ENCODE results near the gene PITPNM1.

PITPNM1 gene

DNA sequence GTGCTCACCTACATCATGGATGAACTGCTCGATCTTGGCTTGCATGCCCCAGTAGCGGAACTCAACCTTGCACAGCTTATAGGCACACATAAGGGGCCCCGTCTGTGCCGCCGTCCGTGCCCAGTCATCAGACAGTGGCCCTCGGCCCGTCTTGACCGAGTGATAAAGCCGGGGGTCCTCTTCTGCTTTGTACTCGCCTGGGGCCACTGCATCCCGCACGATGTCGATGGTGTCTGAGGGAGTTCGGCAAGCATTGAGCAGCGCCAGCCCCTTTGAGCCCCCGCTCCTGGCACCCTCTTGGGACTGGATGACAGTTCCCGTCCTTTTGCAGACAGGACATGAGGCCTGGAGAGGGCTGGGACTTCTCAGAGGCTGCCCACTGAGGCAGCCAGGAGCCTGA is 3.3 kb downstream of the PITPNM1 start:
- DNase-seq: no peak

DNA sequence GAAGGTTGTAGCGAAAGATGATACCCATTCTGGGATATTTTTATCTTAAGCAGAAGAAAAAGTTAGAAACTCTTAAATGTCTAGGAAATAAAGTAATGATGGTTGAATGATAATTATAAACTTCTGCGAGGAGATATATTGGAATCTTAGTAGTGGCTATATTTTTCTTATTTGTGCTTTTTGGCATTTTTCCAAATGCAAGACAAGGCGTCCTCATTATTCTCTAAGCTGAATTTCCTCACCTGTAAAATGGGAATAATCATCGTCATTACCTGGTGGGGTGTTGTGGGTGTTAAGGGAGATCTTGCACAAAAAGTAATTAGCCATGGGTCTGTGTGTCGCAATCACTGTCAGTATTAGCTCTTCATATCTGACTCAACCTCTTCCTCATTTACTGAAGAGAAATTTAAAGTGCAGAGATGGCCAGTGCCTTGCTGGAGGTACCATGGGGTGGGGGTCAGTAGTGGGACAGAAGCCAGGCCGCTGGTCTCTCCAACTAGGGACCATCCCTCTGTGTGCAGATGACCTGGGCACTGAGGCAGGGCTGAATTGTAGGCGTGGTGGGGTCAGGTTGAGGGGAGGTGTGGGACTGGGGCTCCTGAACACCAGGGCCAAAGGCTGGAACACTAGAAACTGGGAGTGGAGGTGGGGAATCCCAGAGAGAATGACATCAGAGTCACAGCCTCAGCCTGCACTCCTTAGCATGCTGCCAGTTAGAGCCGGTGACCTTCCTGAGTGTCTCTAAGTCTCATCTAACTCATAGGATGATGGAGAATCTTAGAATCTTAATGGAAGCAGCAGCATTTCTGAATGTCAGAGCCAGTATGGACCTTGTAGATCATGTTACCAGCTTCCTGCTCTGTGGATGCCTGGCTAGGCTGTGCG is 4.1 kb downstream of the PITPNM1 start:
- no peak for DNase-seq

DNA sequence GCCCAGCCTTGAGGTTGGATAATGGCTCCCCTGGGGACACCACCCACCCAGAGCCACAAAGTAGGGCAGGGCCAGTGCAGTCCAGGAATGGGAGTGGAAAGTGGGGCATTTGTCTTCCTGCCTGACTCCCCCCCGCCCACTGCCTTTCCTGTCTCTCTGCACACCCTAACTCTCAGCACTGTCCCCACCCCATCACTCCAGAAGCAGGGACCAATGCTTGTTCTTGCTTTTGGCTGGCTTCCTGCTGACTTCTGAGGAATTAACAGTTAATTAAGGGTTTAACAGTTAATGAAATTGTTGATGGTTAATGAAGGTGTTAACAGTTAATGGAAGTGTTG is 4.7 kb downstream of the PITPNM1 start:
- DNase-seq: no peak

DNA sequence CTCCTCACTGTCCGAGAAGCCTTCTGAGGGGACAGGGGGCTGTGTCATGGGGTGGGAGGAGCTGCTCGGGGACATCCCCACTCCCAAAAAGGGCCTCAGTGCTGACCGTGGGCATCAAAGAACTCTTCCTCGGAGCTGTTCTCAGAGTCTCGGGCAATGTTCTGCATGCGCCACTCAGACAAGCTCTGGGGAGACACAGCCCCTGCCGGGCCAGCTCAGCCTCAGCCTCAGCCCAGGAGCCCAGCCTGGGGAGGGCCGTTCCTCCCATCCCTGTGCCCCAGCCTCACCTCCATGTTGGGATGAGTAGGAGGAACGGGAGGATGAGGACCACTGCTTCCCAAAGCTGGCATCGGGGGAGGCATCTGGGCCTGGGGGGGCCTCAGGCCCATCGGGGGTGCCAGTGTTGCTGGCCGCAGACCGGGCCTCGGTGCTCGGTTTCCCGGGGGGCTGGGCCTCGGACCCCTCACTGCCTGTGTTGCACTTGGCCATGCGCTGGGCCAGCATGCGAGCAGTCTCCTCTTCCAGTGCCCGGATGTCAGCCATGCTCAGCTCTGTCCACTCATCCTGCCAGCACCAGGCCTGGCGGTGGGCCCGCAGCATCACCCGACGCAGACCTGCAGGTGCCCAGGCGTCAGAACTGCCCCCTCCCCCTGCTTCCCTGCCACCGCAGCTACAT is 5.2 kb downstream of the PITPNM1 start:
- DNase-seq: no peak

DNA sequence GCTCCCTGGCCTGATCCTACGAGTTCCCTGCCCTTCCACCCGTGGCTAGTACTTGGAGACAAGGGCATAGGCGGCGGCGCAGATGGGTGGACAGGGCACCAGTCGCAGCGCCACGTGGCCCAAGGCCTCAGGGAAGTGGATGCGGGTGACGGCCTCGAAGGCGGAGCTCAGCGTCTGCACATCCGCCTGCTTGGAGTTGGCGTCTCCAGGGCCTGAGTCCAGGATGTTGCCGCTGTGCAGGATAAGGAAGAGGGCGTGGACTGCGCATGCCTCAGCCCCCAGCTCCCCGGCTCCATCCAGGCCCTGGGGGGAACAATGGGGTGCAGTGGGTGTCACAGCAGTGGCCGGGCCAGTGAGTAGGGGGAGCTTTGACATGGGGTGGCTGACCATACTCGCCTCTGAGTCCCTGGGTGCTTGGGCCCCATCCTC is 6.6 kb downstream of the PITPNM1 start:
- DNase-seq: no peak

DNA sequence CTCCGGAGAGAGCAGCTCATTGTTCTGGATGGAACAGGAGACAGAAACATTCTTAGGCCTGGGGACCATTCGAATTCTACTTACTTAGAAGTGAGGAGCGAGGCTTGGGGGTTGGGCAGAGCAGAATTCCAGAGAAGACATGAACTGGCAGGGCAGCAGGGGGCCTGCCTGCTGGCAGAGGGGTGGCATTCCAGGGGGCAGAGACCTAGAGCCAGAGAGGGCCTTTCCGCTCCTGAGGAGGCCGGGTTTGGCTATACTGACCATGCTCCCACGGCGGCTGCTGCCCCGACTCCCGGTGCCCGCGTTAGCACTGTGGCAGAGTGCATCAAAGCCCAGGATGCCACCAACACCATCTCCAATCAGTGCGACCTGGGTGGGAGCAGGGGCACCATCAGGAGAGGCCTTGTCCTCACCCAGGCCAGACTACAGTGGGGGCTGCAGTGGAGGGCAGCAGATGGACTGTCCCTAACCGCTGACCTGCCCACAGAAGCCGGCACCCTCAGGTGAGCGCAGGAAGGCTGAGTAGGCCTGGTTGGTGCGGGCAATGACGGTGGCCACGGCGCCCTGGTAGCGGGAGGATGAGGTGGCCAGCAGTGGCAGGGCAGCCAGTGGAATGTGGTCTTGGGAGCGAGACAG is 7.4 kb downstream of the PITPNM1 start:
- DNase-seq: no peak

DNA sequence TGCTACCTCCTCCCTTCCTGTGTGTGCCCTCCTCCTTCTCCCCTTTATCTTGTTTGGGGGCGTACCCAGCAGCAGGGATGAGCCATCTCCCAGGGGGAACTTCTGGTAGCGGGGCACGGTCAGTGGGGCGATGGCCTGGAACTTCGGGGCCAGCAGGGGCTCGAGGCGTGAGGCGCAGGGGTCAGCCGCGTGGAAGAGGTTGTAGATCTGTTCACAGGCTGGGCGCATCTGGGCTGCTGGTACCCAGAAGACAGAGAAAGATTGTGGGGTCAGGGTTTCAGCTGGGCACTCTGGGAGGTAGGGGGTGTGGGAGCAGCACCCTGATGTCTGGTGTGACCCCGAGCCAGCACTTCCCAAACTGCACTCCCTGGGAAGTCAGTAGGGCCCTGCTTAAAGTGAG is 9.1 kb downstream of the PITPNM1 start:
- no peak for DNase-seq

DNA sequence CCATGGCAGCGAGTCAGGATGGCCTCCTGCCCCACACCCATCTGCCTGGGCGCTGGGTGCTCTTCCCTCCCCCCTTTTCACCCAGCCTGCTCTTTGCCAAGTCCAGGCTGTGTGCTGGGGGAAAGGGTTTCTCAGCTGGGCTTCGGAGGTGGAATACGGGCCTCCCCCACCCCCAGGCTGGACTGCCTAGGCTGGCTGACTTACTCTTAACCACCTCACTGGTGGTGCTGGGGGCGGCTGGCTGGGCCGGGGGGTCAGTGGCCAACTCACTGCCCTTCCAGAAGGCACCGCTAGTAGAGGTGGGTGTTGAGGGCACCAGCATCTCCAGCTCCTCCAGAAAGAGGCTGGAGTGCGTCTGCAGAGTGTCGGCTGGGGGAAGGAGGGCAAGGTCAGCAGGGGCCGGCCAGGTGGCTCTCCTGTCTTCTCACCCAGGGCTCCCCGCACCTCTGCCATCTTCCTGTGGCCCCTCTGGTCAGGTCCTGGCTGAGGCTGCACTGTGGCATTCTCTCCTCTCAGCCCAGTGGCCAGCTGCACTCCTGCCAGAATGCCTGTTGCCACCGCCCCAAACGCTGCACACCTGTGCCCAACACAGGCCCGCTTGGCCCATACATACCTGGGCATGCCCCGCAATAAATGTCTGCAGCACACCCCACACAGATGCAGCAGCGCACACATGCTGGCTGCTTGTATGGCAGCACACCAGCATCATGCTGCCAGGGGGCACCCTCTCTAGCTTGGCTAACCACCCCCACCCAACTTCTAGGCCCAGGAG is 9.7 kb downstream of the PITPNM1 start:
- no peak for DNase-seq

DNA sequence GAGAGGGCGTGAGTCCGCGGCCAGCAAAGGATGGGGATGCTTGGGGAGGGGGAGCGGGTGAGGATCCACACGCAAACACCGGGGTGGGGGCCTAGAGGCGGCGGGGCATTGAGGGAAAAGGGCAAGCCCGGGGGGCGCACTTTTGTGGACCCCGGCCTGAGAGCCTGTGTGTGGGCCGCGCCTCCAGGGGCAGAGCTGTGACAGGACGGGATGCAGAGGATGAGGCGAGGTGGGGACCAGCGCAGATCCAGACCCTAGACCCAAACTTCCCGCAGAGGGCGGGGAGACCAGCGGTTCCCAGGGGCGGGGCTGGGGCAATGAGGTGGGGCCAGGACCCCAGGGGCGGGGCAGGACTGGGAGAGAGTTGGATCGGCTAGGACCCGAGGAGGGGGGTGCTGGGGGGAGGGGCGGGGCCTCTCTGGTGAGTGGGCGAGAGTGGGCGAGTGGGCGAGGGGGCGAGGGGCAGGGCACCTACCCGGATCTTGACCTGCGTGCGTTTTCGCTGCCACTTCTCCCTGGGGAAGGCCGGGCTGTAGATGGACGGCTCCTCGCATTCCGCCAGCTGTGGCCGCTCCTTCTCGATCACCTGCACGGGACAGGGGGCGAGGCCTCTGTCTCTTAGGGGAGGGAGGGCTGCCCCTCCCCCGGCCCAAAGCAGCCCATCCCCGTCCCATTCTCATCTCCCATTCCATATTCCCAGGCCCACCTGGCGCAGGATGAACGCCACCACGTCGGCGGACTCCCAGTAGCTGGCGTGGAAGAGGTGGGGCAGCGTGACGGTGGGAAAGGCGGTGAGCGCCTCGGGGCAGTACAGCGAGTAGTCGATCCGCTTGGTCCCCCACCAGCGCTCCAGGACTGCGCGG is 10.6 kb downstream of the PITPNM1 start:
- no peak for DNase-seq

DNA sequence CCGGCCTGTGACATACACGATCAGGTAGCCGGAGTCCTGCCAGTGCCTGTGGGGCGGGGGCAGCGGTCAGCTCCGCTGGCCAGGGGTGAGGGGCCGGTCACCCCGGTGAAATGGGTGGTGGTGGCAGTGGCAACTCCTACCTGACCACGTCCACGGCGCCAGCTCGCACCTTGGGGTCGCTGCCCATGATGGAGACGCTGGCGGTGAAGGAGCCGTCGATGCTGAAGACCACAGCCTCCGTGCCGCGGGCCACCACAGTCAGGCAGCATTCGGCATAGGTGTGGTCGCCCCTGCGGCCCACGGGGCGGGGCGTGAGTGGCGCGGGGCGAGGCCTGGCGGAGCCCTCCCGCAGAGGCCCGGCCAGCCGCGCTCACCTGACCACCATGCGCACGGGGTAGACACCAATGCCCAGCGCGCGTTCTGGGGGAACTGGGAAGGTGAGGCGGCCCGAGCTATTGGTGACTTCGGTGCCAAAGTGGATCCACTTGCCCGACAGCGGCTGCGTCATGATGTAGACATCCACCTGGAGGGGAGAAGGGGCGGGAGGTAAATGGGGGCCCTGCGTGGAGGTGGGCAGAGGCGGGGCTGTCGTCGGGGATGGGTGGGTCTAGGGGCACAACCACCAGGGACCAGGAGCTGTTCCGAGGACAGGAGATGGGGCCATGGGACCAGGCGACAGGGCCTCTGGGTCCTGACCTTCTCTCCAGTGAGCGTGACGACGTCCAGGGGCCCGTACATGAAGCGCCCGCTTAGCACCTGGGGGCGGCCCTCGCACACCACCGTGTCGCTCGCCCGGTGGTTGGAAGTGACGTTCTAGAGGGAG is 11.4 kb downstream of the PITPNM1 start:
- no peak for DNase-seq

DNA sequence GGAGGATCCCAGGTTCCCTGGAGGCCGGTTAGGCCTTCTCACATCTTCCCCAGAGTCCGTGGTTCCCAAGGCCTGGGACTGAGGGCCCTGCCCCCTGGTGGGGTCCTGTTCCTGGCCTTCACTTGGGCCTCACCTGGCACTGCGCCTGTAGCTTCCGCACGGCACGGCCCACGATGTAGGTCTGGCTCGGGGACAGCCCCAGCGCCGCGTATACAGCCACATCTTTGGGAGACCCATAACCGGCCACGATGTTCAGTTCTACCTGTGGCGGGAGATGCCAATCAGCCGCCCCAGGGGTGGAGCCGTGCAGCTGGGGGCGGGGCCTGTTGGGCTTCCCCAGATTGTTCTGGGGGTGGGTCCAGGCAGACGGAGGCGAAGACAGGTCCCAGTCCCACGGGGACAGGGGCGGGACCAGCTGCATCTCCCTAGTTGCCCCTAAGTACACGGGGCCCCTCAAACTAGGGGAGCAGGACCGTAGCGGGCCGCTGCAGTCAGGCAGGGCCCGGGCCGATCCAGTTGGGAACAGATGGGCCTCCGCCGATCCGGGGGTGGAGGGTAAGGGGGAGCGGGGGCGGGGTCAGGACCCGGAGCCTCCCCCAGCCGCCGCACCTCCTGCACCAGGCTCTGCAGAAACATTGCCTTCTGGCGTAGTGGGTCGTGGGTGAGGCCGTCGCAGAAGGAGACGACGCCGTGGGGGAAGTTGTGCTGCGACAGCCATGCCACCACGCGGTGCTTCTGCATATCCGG is 12.2 kb downstream of the PITPNM1 start:
- DNase-seq: peak; percentile 43

DNA sequence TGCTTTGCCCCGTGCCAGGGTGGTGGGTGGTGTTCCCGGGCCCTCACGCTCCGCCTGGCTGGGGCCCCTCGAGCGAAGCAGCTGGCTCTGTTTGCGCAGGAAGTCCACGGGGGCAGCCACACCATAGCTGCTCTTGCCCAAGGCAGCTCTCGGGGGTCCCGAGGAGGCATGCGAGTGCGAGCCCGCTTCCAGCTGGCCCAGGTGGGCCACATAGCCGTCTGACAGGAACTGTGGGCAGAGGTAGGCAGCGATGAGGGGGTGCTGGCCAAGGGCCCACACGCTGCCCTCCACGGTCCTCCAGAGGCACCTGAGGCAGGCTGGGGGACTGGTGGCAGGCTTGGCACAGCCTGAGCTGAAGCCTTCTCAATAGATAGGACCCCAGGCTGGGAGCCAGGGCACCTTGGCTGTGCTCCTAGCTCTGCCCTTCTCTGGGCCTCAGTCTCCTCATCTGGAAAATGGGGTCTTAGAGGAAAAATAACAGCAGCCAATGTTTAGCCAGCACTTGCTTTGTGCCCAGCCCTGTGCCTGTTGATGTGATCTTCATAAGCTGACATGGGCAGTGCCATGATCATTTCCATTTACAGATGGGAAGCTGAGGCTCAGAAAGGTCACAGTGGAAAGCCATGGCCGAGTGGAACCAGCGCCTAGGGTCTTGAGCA is 13.0 kb downstream of the PITPNM1 start:
- no peak for DNase-seq

DNA sequence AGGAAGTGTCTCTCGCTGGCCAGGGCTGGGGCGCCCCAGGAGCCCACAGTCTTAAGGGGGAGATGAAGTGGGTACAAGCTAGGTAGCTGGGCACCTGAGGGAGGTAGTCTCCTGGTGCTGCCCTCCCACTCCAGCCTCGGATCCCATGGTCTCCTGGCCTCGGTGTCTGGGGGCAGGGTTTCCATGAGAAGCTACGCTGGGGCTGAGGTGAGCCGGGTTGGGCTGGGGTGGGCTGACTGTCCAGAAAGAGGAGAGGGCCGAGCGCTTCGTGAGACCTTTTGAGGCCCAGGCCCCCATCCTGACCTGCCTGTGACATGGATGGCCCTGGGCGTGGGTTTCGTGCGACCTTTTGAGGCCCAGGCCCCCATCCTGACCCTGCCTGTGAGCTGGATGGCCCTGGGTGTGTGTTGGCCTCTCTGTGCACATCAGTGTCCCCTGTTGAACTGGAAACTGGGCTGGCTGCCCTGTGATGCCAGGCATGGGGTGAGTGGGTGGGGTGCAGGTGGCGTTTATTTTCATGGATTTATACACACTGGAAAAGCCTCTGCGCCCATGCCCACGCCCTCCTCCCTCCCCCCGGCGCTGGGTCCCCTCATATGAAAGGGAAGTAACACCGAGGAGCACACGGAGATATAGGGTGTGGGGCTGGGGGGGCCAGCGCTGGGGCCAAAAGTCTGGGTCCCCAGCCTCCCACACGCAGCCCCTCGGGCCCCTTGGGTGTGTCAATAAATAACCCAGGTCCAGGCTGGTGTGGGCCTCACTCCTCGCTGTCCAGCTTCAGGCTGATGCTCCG is 13.7 kb downstream of the PITPNM1 start:
- no peak for DNase-seq

DNA sequence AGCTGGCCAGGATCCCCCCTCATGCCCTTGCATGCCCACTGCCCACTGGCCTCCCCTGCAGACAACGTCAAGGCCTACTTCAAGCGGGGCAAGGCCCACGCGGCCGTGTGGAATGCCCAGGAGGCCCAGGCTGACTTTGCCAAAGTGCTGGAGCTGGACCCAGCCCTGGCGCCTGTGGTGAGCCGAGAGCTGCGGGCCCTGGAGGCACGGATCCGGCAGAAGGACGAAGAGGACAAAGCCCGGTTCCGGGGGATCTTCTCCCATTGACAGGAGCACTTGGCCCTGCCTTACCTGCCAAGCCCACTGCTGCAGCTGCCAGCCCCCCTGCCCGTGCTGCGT is 14.5 kb downstream of the PITPNM1 start:
- DNase-seq: no peak

DNA sequence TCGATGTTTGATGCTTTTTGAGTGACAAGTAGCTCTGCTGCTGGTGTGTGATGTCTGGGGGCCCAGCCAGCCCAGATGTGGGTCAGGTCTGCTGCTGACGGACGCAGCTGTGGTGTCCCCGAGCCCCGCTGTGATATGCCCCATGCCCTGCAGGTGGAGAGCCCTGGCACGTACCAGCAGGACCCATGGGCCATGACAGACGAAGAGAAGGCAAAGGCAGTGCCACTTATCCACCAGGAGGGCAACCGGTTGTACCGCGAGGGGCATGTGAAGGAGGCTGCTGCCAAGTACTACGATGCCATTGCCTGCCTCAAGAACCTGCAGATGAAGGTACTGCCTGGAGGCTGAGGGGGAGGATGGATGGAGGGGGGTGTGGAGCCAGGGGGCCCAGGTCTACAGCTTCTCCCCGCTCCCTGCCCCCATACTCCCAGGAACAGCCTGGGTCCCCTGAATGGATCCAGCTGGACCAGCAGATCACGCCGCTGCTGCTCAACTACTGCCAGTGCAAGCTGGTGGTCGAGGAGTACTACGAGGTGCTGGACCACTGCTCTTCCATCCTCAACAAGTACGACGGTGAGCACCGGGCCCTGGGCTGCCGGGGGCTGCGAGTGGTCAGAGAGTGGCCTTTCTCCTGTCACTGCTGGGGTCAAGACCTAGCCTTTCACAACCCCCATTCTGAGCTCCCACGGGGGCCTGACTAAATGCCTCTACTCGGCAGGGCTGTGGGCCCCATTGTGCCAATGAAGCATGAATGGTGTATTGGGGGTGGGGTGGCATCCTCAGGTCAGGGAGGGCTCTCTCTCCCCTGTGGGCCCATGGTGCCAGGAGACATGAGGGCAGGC is 15.1 kb downstream of the PITPNM1 start:
- DNase-seq: no peak

DNA sequence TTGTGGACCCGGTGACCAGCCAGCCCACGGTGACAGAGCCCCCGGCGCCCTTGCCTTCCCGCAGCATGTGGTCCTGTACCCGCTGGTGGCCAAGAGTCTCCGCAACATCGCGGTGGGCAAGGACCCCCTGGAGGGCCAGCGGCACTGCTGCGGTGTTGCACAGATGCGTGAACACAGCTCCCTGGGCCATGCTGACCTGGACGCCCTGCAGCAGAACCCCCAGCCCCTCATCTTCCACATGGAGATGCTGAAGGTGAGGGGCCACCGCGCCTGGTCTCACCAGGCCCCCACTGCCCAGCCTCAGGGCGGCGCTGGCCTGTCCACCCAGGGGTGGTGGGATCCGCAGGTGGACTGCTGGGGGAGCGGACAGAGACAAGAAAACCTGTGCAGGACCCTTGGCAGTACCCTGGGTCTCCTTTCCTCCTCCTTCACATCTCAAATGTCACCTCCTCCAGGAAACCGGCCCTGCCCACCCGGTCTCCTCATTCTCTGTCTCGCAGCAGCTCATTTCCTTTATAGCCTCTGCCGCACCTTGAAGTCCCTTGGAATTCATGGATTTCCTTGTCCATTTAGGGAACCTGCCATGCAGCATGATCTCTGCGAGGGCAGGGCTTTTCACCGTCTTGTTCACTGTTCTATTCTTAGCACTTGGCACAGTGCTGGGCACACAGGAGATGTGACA is 15.8 kb downstream of the PITPNM1 start:
- DNase-seq: no peak

DNA sequence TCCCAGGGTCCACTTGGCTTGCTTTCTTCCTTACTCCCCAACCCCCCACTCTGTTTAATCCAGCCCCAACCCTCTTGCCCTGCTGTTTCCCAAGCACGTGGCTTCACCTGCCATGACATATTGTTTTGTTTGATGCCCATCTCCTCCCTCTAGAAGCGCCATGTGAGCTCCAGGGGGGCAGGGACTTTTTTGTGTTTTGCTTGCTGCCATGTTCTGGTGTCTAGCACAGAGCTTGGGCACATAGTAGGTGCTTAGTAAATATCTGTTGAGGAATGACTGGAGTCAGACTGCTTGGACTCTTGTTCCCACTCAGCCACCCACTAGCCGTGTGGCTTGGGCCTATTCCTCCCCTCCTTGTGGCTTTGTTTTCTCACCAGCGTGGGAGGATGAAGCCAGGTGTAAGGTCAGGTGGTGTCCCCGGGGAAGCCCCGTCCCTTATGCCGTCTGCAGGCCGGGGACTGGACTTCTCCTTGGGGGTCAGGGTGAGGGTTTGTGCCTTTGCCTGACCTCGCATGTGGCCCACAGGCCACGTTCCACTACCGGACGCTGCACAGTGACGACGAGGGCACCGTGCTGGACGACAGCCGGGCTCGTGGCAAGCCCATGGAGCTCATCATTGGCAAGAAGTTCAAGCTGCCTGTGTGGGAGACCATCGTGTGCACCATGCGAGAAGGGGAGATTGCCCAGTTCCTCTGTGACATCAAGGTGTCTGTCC is 18.5 kb downstream of the PITPNM1 start:
- peak; percentile 76 for DNase-seq
